ENCODE data around the gene SDK2.

- TF ChIP-seq CTCF (conservative IDR thresholded peaks at IDR 0.05; ENCODE audit: low read depth, low read length) (no peak), EZH2 (IDR thresholded peaks at IDR 0.05; ENCODE audit: borderline replicate concordance, low read depth, low read length, poor library complexity, severe bottlenecking) (no peak)
These were observed 254.8 kb downstream of the SDK2 start for GRCh38 chr17:73389411-73389810.
